HL-60/S4 (cell line): Measurements from ENCODE around the gene RMDN3.

Experiments used
- in situ Hi-C: fragments of 300-500 bp; cut with MboI; formaldehyde crosslinking; loops from 2 replicates; pipeline ENCODE4 v1.14.3; 2022; ENCODE audit warnings: low sequenced_read_pairs

The RMDN3 gene, protein sequence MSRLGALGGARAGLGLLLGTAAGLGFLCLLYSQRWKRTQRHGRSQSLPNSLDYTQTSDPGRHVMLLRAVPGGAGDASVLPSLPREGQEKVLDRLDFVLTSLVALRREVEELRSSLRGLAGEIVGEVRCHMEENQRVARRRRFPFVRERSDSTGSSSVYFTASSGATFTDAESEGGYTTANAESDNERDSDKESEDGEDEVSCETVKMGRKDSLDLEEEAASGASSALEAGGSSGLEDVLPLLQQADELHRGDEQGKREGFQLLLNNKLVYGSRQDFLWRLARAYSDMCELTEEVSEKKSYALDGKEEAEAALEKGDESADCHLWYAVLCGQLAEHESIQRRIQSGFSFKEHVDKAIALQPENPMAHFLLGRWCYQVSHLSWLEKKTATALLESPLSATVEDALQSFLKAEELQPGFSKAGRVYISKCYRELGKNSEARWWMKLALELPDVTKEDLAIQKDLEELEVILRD

DNA sequence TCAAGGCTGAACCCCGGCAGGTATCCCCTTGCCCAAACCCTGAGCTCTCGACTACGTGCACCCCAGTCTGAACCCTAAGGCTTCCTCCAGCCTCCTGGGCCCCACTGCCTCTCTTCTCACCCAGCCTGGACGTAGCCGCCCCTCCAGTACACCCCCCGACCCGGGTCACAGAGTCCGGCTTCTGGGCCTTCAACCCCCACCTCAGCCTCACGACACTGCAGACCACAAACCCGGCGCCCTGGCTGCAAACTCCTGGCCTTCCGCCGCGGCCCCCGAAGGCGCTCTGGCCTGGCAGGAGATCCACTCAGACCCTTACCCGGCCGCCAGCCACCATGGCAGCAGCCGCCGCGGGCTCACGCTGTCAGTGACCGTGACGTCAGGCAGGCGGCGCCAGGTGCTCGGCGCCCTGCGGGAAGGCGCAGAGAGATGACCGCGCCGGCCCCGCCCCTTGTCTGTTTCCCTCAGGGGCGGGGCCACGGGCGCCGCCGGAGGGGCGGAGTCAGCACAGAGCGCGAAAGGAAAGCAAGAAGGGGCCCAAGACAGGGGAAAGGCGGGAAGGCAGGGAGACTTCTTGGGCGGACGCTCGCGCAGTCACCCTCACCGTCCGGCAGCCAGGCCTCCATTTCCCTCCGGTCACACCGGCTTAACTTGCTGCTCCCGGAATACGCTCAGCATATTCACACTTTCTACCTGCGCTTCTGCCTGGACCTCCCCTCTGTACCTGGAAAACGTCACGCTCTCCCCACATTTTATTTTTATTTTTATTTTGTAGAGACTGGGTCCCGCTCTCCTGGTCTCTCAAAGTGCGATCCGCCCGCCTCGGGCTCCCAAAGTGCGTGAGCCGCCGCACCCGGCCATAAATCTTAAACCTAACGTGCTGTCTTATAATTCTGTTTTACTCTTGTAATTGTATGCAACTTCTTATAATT is at the start of gene RMDN3:
TSS of gene RMDN3 (minus strand) at position 372 of the 929 bp plus-strand sequence. CDS start 471 bp downstream, outside the sequence.
- in situ Hi-C loops: no loop called here

DNA sequence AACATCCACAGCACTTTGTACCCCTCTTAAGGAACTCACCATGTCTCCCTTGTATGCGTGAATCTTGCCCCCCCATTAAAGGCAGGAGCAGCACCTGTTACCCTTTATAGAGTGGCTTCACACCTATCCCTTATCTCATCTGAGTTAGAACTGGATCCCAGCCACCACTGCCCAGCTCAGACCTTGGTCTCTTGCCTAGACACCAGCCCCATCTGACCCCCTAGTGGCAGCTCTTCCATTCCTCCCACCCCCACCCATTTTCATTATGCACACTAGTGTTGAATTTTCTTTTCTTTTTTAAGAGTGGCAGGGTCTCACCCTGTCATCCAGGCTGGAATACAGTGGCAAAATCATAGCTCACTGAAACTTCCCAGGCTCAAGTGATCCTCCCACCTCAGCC is 48.6 kb upstream of the RMDN3 start:
- in situ Hi-C loops: no loop called here

DNA sequence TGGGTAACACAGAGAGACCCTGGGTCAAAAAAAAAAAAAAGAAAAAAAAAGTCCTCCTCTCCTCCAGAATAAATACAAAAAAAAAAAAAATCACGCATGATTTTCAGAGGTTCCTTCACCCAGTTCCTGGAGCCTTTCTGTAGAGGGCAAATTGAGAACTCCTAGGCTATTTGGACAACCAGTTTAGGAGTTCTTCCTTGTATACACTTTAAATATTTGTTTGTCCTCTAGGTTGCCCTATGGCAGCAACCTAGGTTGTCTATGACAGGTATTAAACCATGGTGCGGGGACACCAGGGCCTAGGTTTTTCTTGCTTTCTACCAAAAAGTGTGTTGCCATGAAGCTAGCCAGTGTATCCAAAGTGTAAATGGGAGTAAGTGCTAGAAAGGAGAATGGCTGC is 48.0 kb upstream of the RMDN3 start:
- in situ Hi-C loops: no loop called here

DNA sequence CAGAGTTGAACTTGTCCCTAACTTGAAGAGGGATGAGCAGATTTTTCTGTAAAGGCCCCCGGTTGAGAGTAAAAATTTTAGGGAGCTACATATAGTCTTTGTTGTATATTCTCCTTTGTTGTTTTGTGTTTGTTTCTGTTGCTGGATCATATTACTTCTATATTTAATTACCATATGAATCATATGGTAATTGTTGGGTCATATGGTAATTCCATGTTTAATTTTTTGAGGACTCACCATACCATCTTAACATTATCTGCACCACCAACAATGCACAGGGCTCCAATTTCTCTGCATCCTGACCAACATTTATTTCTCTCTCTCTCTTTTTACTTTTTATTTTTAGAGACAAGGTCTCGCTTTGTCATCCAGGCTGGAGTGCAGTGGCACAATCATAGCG is 44.5 kb upstream of the RMDN3 start:
- in situ Hi-C loops: no loop called here

DNA sequence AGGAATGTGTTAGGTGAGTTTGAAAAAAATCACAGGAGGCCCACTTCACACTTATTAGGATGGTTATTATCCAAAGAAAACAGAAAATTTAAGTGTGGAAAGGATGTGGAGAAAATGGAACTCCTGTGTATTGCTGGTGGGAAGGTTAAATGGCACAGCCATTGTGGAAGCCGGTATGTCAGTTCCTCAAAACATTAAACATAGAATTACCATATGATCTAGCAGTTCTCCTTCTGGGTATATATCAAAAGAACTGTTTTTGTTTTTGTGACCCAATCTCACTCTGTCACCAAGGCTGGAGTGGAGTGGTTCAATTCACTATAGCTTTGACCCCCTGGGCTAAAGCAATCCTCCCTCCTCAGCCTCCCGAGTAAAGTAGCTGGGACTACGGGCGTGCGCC is 41.5 kb upstream of the RMDN3 start:
- in situ Hi-C loops: no loop called here

DNA sequence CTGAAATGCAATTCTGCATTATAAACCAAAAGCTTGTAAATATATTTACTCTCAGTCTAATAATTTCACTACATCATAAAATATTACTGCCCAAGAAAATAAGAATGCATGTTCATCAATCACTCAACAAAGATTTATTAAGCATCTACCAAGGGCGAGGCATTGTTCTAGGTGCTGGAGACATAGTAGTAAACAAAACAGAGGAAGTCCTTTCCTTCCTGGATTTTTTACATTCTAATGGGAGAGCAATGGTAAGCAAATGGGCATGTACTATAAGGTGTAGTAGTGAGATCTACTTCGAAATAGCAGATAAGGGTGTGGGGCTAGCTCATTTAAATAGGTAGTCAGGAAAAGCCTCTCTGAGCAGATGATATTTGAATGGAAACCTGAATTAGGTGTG is 41.0 kb upstream of the RMDN3 start:
- in situ Hi-C loops: no loop called here

DNA sequence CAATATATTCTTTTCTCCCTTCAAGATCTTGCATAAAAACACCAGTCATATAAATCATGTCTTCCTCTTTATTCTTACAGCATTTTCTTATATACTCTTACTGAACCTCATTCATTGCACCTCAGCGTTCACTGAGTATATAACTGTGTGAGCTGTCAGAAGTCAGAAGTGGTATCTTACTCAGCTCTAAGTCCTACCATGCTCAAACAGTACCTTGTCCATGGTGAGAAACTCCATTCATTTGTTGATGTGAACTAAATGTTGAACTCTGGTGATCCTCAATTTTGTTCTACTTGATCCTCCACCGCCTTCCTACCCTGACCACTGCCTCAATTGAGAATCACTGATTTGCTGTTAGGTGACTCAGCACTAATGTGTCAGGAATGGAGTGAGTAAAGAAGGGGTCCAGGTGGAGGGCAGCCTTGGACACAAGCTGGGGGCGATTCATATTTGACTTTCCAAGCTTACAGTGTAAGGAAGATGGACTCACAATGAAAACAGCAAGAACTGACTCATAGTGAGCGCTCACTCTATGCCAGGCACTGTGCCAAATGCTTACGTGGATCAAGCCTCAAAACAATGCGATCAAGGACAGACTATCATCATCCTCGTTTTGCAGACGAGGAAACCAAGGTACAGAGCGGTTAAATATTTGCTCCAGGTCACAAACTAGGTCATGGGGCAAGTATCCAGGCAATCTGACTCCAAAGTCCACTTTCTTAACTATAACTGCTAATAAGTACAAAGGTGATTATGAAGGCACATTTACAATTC is 38.3 kb upstream of the RMDN3 start:
- in situ Hi-C loops: no loop called here

DNA sequence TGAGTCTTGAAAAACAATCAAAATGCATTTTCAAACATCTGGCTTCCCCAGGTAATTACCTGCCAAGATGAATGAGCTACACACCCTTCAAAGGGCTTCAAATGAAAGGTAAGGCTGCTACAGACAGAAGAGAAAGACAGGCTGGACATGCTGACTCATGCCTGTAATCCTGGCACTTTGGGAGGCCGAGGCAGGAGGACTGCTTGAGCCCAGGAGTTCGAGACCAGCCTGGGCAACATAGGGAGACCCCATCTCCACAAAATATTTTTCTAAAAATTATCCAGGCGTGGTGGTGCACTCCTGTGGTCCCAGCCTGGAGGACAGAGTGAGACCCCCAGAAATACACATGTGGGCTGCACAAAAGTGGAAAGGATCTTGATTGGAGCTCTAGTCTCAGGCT is 37.3 kb upstream of the RMDN3 start:
- in situ Hi-C loops: no loop called here

DNA sequence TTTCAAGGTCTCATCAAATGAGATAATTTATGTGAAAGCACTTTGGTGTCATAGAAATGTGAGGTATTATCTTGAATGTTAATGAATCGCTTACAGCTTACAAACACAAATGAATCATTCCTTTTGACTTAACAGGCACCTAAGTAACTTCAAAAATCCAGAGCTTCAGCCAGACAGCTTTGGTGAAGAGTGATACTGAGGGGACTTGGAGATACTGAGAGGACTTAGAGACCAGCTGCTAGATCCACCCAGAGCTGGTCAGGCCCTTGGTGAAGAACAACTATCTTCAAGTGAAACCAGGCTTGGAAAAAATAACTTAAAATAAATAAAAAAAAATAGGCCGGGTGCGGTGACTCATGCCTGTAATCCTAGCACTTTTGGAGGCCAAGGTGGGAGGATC is 35.7 kb upstream of the RMDN3 start:
- in situ Hi-C loops: no loop called here

DNA sequence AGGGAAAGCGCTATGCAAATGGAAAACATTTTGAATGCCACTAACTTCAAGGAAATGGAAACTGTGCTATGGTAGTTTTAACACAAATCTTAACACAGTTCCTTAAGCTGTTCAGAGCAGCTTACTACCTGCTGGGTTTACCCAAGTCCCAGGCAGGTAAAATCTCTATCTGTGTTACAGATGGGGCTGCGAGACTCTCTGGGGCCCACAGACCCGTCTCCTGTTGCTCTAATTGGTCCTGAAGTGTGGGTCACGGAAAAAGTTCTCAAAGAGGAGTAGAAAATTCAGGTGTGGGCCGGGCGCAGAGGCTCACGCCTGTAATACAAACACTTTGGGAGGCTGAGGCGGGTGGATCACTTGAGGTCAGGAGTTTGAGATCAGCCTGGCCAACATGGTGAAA is 34.9 kb upstream of the RMDN3 start:
- in situ Hi-C loops: no loop called here

DNA sequence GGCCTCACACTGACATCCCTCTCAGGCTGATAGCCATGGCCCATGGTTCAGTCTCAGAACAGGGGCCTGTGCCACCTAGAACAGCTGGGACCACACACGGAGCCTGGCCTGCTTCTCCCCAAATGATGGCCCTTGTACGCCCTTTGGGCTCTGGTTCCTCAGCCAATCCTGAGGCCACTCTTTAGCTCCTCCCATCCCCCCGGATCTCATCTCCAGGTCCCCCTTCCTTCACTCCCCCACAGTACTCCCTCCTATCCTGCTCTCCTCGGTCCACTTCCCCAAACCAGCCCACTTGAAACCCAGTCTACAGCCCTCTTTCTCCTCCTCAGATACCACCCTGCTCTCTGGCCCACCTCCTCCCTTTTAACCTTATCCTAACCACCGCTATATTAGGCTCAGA is 34.1 kb upstream of the RMDN3 start:
- in situ Hi-C loops: no loop called here

DNA sequence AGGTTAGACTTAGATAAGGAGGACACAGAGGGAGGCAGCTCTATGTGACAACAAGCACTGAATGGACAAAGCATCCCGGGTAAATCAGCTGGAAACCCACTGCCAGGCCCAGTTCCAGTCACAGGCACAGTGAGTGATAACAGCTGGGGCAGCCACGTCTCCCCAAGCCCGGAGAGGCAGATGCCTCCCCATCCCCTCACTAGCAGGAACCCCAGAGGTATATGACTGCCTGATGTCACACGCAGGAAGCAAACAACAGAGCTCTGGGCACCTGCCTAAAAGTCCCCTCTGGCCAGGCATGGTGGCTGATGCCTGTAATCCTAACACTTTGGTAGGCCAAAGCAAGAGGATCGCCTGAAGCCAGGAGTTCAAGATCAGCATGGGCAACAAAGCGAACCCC is 32.9 kb upstream of the RMDN3 start:
- in situ Hi-C loops: no loop called here

DNA sequence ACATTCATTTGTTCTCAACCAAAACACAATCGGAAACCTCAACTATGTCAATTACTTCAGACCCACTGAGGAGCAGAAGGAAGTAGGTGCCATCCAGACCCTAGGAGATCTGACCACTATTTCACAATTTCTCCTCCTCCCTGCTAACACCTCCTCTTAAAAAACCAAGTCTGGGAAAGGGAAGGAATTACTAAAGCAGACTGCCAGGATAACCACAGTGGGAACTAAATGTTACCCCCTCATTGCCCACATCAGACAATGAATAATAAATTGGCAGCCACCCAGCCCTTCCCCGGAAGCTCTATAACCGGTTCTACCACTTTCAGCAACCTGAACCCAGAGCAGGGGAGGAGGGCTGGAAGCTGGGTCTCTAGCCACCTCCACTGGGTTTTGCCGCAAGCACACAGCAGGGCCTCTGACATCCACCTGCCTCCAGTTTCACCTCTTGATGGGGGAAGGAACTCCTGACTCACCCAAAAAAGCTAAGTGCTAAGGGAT is 32.3 kb upstream of the RMDN3 start:
- in situ Hi-C loops: no loop called here

DNA sequence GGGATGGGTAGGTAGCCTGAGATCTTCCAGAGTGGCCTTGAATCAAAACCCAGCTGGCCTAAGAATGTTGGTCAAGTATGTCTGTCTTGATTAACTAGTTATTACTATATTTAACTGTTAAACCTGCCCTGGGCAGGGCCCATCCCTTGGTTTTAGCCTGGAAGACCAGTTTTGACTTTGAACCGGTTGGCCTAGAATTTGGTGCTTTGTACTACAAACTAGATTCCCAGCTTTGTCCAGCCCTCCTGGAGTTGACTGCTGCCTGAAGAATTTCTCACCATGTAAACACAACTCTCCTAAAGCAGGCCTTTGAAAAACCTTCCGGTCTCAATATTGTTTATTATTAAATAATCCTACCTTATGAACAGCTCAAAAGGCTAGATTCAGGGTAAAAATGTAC is 30.8 kb upstream of the RMDN3 start:
- in situ Hi-C loops: no loop called here

DNA sequence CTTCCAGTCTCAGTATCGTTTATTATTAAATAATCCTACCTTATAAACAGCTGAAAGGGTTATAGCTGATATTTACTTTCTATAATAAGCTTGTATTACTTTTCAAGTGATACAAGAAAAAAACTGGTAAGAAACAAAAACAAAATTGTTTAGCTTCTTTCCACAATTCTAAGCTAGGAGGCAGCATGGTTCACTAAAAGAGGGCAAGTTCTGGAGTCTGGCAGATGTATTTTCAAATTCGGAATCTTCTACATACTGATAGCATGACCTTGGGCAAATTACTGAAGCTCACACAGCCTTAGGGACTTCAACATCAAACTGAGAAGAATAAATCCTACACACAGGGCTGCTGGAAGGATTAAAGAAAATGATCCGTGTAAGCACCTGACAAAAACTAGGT is 30.1 kb upstream of the RMDN3 start:
- in situ Hi-C loops: no loop called here

DNA sequence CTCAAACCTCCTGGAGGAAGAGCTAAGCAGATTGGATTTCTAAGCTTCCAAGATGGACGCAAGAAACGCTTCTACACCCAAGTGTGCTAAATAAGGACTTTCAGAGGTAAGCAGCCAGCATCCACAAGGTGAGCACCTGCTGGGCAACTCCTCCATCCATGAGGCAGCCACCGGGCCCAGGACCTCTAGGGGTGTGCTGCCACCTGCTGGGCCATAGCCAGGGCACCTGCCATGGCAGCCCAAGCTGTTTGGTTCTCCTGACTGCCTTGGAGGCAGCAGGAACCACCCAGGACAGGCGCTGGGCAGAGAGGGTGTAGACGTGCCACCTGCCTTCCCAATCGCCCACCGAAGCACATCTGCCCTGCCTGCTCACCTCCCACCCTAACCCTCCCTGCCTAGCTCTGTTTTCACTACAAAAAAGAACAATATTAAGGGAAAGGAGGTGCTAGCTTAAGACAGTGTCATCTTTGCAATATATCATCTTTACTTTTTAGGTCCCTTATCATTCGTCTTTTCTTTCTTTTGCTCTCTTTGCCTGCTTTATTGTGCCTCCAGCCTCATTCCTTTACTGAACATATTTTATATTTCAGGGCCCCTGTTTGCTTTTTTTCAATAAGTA is 27.7 kb upstream of the RMDN3 start:
- in situ Hi-C loops: no loop called here

DNA sequence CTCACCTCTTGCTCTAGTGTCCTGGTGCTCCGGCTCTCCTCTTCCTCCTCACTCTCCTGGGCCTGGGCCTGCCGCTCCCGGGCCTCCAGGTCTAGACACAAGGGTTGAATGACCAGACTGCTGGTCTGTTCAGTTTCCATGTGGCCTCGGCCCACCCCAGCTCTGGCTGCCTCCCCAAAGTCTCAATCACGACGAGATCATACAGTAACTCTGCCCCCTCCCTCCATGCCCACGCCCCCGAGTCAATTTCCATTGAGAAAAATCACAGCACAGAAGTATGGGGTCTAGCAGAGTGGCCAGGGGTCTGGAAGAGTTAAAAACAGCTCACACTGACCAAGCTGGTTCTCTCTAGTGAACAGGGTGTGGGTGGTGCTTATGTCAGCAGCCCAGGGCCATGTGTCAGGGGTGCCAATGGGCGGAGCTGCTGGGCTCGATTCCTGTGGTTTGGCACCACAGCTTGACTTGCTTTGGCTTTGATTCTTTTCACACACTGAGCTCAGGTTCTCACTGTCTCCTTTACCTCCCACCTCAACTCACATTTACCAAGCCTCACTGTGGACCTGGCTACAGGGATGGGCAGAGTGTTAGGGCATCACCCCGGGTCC is 21.6 kb upstream of the RMDN3 start:
- in situ Hi-C loops: no loop called here

DNA sequence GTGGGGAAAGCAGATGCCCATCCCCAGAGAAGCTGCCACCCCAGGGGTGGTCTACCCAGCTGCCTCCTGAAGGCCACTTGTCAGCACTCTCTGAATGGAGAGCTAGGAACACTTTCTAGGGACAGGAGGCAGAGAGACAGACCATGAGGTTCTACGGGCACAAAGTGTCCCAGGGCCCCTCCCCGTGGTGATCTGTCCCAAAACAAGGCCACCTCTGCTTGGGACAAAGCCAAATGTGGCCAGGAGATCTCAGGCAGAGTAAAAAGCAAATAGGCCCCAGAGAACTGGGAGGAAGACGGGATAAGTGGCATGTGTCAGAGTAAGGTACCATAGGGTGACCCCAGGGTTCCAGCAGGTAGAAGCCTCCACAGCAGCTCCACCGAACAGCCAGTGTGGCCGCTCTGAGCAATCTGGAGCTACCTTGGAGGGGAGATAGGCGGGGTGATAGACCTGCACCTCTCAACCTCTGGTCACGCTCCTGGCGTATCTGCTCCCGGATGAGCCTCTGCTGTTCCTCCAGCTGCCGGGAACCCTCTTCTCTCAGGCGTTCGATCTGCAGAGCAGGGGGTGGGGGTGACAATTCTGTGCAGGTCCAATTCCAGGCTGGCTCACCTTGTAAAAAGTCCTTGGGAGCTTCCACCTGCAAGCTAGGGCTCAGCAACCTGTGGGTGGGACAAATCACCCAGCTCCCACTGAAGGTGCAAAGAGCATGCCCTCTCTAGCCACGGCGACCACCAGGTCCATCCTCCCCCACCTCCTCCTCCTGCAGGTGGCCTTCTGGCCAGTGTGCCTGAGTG is 20.9 kb upstream of the RMDN3 start:
- in situ Hi-C loops: no loop called here

DNA sequence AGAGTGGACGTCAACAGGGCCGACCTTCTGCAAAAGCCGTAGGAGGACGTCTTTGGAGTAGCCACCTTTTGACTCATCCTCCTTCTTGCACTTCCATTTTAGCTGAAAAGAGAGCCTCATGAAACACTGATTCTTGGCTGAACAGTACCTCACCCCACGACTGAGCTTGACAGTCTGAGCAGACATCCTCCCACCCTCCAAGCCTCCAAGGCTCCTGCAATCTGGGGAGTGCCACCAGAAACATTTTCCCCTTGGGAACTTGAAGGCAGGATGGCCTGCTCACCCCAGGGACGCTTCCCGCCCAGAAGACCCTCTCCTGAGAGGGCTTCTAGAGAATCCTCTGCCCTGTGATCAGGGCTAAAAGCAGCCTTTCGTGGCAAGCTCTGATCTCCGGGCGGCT is 20.0 kb upstream of the RMDN3 start:
- in situ Hi-C loops: no loop called here
